GM23248 (cell line): ENCODE results near the gene EMILIN2.

Source experiments
- EZH2 ChIP-seq: fragments of 200-600 bp; sonication (generic); IDR thresholded peaks from 2 replicates; pipeline ENCODE4 v1.6.1; 2018; ENCODE audit warnings: antibody characterized with exemption, mild to moderate bottlenecking; ENCODE audit not compliant: insufficient read depth, poor library complexity, severe bottlenecking
- EZH2phosphoT487 ChIP-seq: fragments of 200-600 bp; sonication (generic); IDR thresholded peaks from 2 replicates; pipeline ENCODE4 v1.6.1; 2018; ENCODE audit warnings: antibody characterized with exemption, moderate library complexity, mild to moderate bottlenecking, low read depth; ENCODE audit not compliant: insufficient read depth

GRCh38 chr18:2850816-2851215 is 4.0 kb downstream of the EMILIN2 start:
- no peak for TF ChIP-seq EZH2phosphoT487
- TF ChIP-seq EZH2, result no peak
